ENCODE measurements around the gene NUBP2.

NUBP2 gene

DNA sequence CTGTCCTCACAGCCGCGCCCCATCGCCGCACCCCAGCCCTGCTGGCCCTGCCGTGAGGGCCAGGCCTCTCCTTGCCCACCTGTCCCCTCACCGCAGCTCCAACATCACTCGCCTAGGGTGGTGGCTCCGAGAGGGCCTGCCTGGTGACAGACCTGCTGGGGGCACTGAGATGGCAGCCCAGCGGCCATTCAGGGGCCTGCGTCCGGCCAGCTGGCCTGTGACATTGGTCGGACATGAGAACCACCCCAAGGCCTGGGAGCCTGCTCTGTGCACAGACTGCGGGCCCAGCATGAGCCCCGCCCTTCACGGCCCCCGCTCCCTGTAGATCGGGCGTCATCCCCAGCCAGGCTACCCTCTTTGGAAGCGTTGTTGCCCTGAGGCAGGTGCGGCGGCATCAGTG is 23.2 kb upstream of the NUBP2 start:
- no peak for DNase-seq (ENCODE audit: low read depth in 2 of 2)

DNA sequence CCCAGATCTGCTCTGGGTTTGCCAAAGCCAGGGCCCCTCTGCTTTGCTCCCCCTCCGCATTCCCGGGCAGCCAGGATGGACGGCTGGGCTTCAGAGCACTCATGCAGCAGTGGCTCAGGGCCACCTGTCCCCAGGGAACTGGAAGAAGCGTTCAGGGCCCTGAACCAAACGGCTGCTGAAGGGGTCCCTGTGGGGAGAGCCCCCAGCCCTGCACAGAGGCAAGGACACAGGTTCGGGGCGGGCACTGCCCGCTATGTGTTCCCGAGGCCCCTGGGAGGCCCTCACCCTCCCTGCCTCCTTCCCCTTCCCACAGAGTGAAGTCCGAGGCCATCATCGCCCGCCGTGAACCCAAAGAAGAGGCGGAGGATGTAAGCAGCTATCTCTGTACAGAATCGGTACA is 21.8 kb upstream of the NUBP2 start:
- no peak for DNase-seq (ENCODE audit: low read depth in 2 of 2)

DNA sequence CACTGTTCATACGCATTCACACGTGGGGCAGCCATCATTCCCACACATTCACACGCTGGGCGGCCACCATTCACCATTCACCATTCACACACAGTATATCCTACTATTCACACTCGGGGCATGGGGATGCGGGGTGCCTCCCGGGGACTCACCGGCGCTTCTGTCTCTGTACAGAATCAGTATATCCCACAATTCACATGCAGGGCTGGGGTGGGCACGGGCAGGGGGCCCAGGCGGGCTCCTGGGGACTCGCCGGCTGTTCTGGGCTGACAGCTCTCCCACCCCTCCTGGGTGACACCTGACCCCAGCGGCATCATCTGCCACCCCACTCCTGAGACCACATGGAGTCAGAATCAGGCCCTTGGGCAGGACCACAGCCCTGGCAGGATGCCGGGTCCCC is 21.0 kb upstream of the NUBP2 start:
- DNase-seq (ENCODE audit: low read depth in 2 of 2): no peak

DNA sequence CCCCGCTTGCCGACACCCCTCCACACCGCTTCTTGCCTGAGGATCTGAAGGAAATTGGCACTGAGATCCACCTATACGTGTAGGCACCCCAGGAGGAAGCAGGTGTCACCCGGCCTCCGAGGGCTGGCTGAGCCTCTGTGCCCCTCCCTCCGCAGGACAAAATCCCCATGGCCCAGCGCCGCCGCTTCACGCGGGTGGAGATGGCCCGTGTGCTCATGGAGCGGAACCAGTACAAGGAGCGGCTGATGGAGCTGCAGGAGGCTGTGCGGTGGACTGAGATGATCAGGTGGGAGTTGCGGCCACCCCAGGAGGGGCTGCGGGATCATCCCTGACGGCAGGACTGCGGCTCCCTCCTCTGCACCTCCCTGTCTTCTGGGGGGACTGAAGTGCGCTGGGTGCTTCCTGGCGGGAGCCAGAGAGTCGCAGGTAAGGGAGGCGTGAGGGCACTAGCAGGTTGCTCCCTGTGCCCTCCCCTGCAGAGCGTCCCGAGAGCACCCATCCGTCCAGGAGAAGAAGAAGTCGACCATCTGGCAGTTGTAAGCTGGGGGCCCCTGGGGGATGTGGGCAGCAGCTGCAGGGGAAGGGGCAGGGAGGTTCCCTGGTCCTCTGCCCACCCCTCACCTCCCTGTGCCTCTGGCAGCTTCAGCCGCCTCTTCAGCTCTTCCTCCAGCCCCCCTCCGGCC is 20.4 kb upstream of the NUBP2 start:
- no peak for DNase-seq (ENCODE audit: low read depth in 2 of 2)

DNA sequence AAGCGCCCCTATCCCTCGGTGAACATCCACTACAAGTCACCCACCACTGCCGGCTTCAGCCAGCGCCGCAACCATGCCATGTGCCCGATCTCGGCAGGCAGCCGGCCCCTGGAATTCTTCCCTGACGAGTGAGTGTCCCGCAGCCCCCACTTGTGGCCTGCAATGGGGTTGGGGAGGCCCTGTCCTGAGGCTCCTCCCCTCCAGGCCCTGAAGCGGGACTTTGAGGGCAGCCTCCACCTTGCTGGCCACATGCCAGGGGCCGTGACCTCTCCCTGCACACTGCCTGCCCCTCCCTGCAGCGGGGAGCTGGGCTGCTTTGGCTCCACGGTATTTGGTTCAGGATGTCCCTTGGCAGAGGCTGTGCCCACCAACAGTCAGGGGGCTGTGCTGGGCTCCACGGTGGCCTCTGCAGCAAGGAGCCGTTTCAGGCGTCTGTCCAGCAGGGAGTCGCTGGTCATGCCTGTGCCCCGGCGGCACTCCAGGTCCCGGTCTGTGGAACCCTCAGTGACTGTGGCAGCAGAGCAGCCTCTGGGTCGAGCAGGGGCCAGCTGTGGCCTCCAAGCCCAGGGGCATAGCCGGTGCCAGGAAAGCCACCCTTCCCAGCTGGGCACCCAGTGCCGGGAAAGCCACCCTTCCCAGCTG is 19.8 kb upstream of the NUBP2 start:
- DNase-seq (ENCODE audit: low read depth in 2 of 2): no peak

DNA sequence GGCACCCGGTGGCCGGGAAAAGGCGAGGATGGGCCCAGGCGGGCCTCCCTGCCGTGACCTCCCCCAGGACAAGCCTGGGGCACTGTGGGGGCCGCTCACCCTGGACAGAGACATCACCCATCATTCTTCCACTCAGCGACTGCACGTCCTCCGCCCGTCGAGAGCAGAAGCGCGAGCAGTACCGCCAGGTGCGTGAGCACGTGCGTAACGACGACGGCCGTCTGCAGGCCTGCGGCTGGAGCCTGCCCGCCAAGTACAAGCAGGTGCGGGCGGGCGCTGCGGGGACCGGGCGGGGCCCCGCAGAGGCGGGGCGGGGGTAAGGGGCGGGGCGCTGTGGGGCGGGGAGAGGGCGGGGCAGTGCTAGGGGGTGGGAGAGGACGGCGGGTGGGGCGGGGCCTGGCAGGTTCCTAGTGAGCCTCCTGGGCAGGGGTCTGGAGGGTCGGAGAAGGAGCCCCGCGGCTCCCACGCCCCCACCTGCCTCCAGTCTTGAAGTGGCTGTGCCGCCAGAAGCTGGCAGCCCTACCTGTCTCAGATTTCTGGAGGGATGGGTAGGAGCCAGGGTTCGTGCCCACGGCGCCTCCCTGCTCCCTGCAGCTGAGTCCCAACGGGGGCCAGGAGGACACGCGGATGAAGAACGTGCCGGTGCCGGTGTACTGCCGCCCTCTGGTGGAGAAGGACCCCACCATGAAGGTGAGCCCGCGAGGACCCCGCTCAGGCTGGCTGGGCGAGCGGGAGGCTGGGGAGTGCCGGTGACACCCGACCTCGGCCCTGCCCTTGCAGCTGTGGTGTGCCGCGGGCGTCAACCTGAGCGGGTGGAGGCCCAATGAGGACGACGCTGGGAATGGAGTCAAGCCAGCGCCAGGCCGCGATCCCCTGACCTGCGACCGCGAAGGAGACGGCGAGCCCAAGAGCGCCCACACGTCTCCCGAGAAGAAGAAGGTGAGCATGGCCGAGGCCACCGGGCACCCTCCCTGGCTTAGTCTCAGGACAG is 18.9 kb upstream of the NUBP2 start:
- DNase-seq (ENCODE audit: low read depth in 2 of 2): no peak

DNA sequence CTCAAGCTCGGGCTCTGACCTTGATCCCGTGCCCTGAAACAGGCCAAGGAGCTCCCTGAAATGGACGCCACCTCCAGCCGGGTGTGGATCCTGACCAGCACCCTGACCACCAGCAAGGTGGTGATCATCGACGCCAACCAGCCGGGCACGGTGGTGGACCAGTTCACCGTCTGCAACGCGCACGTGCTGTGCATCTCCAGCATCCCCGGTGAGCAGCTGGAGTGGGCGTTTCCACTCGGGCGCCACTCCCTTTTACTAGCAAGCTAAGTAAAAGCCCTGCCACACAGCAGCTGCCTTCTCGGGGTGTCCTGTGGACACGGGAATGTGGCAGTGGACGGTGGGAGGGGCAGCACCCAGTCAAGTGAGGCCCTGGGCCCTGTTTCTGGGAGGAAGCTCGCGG is 17.8 kb upstream of the NUBP2 start:
- DNase-seq (ENCODE audit: low read depth in 2 of 2): no peak

DNA sequence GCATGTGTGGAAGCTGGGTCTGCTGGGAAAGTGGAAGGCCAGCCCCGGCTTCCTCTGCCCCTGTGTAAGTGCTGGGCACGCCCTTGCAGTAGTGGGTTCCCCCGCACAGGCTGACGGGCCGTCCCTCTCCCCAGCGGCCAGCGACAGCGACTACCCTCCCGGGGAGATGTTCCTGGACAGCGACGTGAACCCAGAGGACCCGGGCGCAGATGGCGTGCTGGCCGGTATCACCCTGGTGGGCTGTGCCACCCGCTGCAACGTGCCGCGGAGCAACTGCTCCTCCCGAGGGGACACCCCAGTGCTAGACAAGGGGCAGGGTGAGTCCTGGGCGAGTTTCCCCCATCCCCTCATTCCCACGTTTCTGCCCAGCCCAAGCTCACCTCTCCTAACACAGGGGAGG is 16.9 kb upstream of the NUBP2 start:
- DNase-seq (ENCODE audit: low read depth in 2 of 2): no peak

DNA sequence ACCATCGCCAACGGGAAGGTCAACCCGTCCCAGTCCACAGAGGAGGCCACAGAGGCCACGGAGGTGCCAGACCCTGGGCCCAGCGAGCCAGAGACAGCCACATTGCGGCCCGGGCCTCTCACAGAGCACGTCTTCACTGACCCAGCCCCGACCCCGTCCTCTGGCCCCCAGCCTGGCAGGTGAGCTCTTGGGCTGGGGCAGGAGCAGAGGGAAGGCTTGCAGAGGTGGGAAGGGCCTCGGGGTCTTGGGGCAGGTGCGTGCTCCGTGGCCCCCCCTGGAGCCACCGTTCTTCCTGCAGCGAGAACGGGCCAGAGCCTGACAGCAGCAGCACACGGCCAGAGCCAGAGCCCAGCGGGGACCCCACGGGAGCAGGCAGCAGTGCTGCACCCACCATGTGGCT is 16.5 kb upstream of the NUBP2 start:
- no peak for DNase-seq (ENCODE audit: low read depth in 2 of 2)

DNA sequence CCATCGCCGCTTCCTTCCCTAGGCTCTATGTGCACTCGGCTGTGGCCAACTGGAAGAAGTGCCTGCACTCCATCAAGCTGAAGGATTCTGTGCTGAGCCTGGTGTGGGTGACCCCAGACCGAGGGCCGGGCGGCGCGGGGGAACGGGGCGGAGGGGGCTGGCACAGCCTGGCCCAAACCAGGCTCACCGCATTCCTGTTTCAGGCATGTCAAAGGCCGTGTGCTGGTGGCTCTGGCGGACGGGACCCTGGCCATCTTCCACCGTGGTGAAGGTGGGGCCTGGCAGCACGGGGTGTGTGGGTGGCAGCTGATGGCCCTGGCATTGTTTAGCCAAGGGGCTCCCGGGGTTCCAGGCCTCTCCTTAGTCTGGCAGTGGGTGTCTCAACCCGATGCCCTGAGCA is 16.1 kb upstream of the NUBP2 start:
- DNase-seq (ENCODE audit: low read depth in 2 of 2): no peak

DNA sequence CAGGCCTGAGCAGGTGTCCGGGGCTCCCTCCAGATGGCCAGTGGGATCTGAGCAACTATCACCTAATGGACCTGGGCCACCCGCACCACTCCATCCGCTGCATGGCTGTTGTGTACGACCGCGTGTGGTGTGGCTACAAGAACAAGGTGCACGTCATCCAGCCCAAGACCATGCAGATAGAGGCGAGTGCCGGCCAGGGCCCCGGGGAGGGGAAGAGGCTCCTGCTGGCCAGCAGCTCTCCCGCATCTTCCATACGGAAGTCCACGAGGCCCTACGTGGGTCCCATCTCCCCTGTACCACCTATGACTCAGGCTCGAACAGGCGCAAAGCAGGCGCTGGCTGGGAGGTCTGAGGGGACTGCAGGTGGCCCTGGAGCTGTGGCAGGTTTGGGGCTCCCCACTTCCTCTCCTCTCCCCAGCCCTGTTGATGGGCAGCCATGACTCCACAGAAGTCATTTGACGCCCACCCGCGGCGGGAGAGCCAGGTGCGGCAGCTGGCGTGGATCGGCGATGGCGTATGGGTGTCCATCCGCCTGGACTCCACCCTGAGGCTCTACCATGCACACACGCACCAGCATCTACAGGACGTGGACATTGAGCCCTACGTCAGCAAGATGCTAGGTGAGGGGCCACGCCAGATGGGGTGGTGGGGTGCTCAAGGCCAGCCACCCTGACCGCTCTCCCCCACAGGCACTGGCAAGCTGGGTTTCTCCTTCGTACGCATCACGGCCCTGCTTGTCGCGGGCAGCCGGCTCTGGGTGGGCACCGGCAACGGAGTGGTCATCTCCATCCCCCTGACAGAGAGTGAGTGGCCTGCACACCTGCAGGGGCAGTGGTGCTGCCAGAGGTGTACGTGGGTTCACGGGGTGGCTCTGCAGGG is 15.4 kb upstream of the NUBP2 start:
- no peak for DNase-seq (ENCODE audit: low read depth in 2 of 2)

DNA sequence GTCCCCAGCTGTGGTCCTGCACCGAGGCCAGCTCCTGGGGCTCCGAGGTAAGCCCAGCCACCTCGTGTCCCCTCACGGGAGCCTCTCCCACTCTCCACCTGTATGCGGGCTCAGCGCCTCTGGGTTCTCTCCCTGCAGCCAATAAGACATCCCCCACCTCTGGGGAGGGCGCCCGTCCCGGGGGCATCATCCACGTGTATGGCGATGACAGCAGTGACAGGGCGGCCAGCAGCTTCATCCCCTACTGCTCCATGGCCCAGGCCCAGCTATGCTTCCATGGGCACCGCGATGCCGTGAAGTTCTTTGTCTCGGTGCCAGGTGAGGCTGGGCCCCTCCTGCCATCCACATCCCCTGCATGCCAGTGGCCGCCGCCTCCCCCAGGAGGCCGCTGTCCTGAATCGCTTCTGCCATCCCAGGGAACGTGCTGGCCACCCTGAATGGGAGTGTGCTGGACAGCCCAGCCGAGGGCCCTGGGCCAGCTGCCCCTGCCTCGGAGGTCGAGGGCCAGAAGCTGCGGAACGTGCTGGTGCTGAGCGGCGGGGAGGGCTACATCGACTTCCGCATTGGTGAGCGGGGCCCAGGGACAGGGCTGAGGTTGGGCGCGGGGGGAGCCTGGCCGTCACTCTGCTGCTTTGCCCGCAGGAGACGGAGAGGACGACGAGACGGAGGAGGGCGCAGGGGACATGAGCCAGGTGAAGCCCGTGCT is 14.5 kb upstream of the NUBP2 start:
- DNase-seq (ENCODE audit: low read depth in 2 of 2): no peak

DNA sequence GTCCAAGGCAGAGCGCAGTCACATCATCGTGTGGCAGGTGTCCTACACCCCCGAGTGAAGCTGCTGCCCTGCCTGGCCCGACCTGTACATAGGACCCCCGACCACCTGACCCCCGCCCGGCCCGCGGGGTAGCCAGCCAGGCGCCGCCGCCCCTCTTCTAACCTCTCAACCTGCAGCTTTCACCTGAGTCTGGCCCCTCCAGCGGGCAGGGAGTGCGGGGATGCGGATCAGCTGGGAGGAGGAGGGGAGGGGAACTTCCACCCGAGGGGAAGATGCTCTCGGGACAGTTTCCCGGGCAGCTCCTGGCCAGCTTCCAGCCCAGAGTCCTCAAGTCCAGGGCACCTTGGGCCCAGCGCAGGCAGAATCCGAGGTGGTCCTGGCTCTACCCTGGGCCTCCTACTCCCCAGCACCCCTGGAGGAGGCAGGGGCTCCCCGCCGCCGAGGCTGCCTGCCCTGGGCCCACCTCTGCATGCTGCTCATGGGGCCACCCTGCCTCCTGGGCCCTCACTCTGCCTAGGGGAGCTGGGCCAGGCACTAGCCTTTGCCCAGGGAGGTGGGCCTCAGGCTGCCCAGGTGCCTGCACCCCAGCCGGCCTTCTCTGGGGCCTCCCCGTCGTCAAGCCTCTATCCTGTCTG is 13.9 kb upstream of the NUBP2 start:
- DNase-seq (ENCODE audit: low read depth in 2 of 2): no peak

DNA sequence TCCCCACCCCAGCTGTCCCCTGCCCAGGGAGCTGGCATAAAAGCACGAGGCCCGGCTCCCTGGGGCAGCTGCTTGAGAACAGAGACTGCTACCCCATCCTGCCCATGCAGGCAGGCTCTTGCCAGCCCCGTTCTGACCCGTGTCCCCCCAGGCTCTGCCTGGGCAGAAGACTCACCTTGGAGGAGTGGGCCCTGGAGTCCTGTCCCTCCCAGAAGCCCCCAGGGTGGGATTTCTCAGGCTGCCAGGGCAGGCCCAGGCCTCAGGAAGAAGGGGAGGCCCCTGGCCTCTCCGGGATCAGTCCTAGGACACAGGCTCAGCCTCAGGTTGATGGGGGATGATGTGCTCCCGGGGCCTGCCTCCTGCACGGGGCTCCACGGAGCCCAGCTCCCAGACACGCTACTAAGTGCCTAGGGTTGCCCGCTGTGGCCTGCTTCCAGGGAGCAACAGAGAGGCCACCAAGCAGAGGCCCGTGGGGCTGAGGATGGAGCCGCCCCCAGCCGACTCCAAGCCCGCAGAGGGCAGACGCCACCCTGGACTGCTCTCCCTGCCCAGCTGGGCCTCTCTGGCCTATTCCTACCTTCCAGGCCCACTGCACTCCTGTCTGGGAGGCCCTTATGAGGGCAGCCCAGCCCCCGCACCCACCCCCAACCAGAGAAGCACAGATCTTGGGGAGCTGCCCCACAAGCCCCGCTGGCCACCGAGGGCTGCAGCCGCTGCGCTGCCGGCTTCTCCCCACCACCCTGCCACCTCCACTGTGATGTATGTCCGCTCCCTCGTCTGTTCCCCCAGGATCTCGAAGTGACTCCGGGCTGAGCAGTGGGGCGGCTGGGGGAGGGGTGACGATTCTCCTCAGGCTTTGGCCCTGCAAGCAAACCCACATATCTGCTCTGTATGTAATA is 13.1 kb upstream of the NUBP2 start:
- no peak for DNase-seq (ENCODE audit: low read depth in 2 of 2)

DNA sequence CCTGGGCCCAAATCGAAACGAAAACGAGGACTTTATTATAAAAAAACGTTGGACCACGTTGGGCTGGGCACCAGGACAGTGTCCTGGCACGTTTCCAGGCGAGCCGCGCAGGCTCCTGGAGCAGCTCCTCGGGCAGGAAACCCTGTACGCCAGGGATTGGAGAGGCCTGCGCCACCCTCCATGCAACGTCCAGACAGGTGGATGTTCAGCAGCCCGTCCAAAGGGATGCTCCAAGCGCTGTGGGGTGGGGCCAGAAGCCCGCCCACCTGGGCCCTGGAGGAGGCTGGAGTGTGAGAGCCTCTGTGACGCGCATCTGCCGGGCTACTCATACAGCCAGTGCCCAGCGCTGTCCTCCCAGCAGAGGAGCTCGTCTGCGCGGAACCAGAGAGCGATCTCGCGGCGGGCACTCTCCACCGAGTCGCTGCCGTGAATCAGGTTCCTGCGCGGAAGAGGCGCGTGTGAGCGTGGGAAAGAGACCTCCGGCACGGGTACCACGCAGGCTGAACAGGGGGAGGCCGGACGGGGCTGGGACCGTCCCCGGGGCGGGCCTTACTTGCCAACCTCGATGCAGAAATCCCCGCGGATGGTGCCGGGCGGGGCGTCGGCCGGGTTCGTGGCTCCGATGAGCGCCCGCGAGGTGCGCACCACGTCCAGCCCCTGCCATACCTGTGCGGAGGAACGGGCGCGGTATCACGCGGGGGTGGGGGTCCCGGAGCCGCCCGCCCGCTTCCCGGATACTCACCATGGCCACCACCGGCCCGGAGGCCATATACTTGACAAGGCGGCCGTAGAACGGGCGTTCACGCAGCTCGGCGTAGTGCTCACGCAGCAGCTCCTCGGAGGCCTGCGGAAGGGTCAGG is 12.2 kb upstream of the NUBP2 start:
- peak in 1 of 2 donors; percentile 20 for DNase-seq (ENCODE audit: low read depth in 2 of 2)

DNA sequence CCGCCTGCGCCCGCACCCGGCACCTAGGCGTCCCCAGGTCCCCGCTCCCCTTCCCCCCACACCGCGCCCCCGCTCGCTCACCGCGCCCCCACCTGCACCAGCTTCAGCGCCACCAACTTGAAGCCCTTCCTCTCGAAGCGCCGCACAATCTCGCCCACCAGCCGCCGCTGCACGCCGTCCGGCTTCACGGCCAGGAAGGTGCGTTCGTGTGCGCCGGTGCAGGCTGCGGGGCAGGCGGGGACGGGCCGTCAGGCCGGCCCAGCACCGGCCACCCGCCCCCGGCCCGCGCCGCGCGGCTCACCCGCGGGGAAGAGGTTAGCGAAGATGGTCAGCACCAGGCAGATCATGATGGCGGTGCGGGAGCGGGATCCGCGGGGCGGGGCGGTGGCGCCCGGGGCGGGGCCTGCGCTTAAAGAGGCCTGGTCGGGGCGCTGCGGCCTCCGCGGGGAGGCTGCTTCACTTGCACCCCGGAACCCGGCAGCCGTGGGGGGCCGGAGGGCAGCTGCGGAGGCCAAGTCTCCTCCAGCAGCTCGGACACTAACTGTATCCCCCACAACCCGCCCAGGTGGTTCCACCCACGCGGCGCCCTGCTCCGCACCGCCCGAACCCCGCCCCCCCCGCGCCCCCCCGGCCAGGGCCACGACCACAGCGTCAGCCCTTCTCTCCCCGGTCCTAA is 11.4 kb upstream of the NUBP2 start, which contains the start of gene NME3:
NME3 (minus strand) TSS at position 356 of the 676 bp plus-strand sequence; CDS start at position 347, 9 bp downstream.
- DNase-seq (ENCODE audit: low read depth in 2 of 2): peak; percentile 39 to 54

DNA sequence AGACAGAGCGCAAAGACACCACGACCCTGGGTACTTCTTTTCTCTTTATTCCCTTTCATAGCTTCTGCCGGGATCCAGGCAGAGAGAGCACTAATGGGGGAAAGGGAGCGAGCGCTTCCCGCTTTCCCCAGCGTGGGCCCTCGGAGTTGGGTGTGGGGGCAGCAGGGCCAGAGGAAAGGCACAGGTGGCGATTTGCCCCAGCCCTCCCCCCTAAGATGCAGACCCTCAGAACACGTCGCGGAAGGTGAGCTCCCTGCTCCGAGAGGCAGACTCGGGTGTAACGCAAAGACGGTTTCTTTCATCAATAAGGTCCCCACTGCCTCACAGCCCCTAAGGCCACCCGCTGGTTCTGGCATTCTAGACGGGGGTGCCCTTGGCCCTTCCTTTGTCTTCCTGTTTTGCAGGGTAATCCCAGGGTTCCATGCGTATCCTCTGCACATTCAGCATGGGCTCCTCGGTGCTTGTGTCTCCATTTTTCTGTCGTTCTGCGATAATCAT is 10.8 kb upstream of the NUBP2 start:
- DNase-seq (ENCODE audit: low read depth in 2 of 2): no peak
